Ishikawa (cell line): ENCODE measurements around the gene AOC1.
A peak's percentile ranks its signal among the peaks of the same experiment; 100 is the strongest.

Experiments
- CEBPB ChIP-seq: IDR thresholded peaks from 2 replicates; pipeline ENCODE4 v1.6.1; 2012
- CREB1 ChIP-seq: IDR thresholded peaks from 2 replicates; pipeline ENCODE4 v1.6.1; 2012; ENCODE audit warnings: low read depth
- EGR1 ChIP-seq: IDR thresholded peaks from 2 replicates; pipeline ENCODE4 v1.6.1; 2012
- EP300 ChIP-seq: IDR thresholded peaks from 2 replicates; pipeline ENCODE4 v1.6.1; 2012; ENCODE audit warnings: borderline replicate concordance
- FOXM1 ChIP-seq: IDR thresholded peaks from 2 replicates; pipeline ENCODE4 v1.6.1; 2012; ENCODE audit warnings: low read depth, borderline replicate concordance
- MAX ChIP-seq: IDR thresholded peaks from 2 replicates; pipeline ENCODE4 v1.6.1; 2012
- NFIC ChIP-seq: IDR thresholded peaks from 2 replicates; pipeline ENCODE4 v1.6.1; 2012
- RAD21 ChIP-seq: IDR thresholded peaks from 2 replicates; pipeline ENCODE4 v1.6.1; 2012; ENCODE audit warnings: low read depth
- REST ChIP-seq: IDR thresholded peaks from 2 replicates; pipeline ENCODE4 v1.6.1; 2012; ENCODE audit warnings: low read depth, mild to moderate bottlenecking
- TAF1 ChIP-seq: IDR thresholded peaks from 2 replicates; pipeline ENCODE4 v1.6.1; 2012; ENCODE audit warnings: low read depth, mild to moderate bottlenecking
- TCF12 ChIP-seq: IDR thresholded peaks from 2 replicates; pipeline ENCODE4 v1.6.1; 2012; ENCODE audit warnings: low read depth
- TEAD4 ChIP-seq: IDR thresholded peaks from 2 replicates; pipeline ENCODE4 v1.6.1; 2012
- USF1 ChIP-seq: IDR thresholded peaks from 2 replicates; pipeline ENCODE4 v1.6.1; 2012
- YY1 ChIP-seq: IDR thresholded peaks from 2 replicates; pipeline ENCODE4 v1.6.1; 2012; ENCODE audit warnings: low read depth
- ZBTB7A ChIP-seq: IDR thresholded peaks from 2 replicates; pipeline ENCODE4 v1.6.1; 2012; ENCODE audit warnings: low read depth

Gene AOC1

DNA sequence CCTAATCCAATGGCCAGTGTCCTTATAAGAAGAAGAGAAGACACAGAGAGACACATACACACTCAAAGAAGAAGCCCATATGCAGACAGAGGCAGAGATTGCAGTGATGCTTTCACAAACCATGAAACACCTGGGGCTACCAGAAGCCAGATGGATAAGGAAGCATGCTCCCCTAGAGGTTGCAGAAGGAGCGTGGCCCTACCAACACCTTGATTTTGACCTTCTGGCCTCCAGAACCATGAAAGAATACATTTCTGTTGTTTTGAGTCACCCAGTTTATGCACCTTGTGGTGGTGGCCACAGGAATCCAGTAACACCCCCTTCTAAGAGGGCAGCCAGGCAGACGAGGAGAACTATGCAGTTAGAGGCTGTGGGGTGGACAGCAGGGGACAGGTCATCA lies 43.5 kb downstream of the AOC1 start:
- no peak for TF ChIP-seq FOXM1
- TF ChIP-seq CREB1: no peak
- TF ChIP-seq YY1: no peak
- no peak for TF ChIP-seq RAD21
- TF ChIP-seq TEAD4: no peak

DNA sequence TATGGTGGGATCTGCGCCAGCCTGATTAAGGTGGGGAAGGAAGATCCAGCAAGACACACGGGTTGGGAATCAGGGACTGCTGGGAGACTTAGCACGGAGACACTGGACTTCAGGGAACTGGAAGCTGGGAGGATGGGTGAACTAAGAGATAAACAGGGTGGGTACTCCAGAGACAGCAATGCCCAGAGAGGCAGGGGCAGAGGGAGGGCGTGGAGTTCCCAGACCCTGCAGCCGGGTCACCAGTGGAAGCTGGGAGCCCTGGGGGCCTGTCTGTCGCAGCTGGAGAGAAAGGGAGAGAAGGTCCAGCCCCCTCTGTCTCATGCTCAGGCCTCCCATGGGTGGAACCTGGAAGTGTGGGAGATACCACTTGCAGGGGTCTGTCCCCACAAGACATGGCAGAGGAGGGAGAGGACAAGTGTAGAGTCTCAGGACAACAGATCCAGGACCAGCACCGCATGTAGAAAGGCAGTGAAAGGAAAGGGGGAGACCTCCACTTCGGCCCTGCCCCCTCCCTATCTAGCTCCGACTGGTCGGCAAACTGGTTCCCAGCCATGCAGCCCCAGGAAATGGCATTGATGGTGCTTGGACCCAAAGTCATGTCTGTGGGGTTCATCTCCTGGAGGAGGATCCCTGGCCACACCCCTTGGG lies 44.4 kb downstream of the AOC1 start:
- TF ChIP-seq TAF1 (no peak), TCF12 (no peak), YY1 (no peak), NFIC (no peak), USF1 (no peak), EP300 (no peak), TEAD4 (no peak), RAD21 (no peak), ZBTB7A (no peak), CEBPB (no peak), CREB1 (no peak)

- TF ChIP-seq ZBTB7A (no peak), TCF12 (no peak), CREB1 (no peak), FOXM1 (no peak), NFIC (no peak), MAX (no peak), USF1 (no peak), YY1 (no peak), RAD21 (no peak), TAF1 (no peak), EGR1 (no peak), TEAD4 (no peak), CEBPB (no peak), REST (no peak), EP300 (no peak)
Measured at GRCh38 chr7:150897502-150898474, 45.5 kb downstream of the AOC1 start.

- no peak for TF ChIP-seq CREB1
- TF ChIP-seq EP300: no peak
- peak; percentile 74 for TF ChIP-seq RAD21
- no peak for TF ChIP-seq TAF1
- no peak for TF ChIP-seq USF1
- TF ChIP-seq CEBPB: no peak
- TF ChIP-seq NFIC: no peak
- no peak for TF ChIP-seq EGR1
- TF ChIP-seq FOXM1: no peak
- TF ChIP-seq YY1: peak; percentile 55; the same call in 1 of the 2 replicates
- no peak; the same call in 1 of the 2 replicates for TF ChIP-seq MAX
- TF ChIP-seq ZBTB7A: no peak
- 0 out of 2 replicates have a peak, but pooled peaks have one; percentile 49 for TF ChIP-seq TEAD4
Measured at GRCh38 chr7:150898475-150899011, 46.2 kb downstream of the AOC1 start.

DNA sequence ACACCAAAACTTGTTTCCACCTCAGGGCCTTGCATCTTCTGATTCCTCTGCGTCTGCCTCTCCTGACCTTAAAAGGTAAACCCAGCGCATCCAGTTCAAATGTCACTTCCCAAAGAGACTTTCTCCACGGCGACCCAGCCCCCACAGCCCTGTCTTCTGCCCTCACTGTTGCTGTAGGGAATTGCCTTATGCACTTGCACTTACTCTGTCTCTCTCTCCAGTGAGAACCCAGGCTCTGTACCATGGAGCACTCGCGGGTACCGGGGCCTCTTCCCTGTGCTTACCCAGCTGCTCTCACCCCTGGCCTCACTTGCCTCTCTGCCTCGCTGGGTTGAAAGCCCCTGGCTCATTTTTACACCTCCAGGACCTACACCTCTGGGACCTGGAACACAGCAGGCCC lies 48.4 kb downstream of the AOC1 start:
- TF ChIP-seq USF1 (no peak), EGR1 (no peak), TEAD4 (no peak), MAX (no peak), EP300 (no peak), TCF12 (no peak), ZBTB7A (no peak), TAF1 (no peak)
